ENCODE results near the gene PTH2R. TPM values are rescaled to one million over a fixed set of nuclear protein-coding genes. Genes with fewer than 3 reads are reported as not detected.
A peak's percentile ranks its signal among the peaks of the same experiment; 100 is the strongest.

PTH2R gene
- total RNA-seq, 1 experiment from 2014 or later, result 0.32 TPM

- Histone ChIP-seq H3K36me3 (ENCODE audit: control insufficient read depth, insufficient read depth, low read length) (no peaks in the 10 kb centered on the region), H3K4me3 (ENCODE audit: low read depth, low read length) (no peak overlapping the region), H3K9me3 (peaks cover 10% of the 10 kb centered on the region; the same call in 1 of the 2 replicates), H3K4me1 (no peaks in the 10 kb centered on the region; the same call in 1 of the 2 replicates), H3K27me3 (replicated peaks; ENCODE audit: control insufficient read depth, insufficient read depth, low read length) (no peaks in the 10 kb centered on the region; the same call in 1 of the 2 replicates)
- H3K4me1 Mint-ChIP-seq (ENCODE audit: low read depth, unreplicated experiment), result peaks cover 8% of the 10 kb centered on the region
- H3K27ac Mint-ChIP-seq (ENCODE audit: unreplicated experiment), result no peak overlapping the region
- intact Hi-C loops (cut with micrococcal nuclease; ENCODE audit: unreplicated experiment), result loop anchor here (5.0 kb wide), 3 partner anchors 68 to 1178 kb away; no protein-coding TSS in a partner anchor
- H3K4me3 Mint-ChIP-seq (ENCODE audit: unreplicated experiment), result no peak overlapping the region
- ChIA-PET POLR2A (no interaction called here), CTCF (no interaction called here)
- peaks cover 7% of the 10 kb centered on the region for H3K9me3 Mint-ChIP-seq (ENCODE audit: unreplicated experiment)
- H3K36me3 Mint-ChIP-seq (ENCODE audit: insufficient read depth, unreplicated experiment), result no peaks in the 10 kb centered on the region
- DNase-seq, result no peak
- TF ChIP-seq CTCF (IDR thresholded peaks at IDR 0.05; ENCODE audit: insufficient read depth in 1 of 2, low read depth in 1 of 2, low read length in 1 of 2, severe bottlenecking in 1 of 2, unreplicated experiment in 1 of 2), result no peak
- no TSS peak for BruUV-seq (replicated peaks)
- peaks cover 7% of the 10 kb centered on the region for H3K27me3 Mint-ChIP-seq (ENCODE audit: insufficient read depth, unreplicated experiment)
These were observed 7.4 kb upstream of the PTH2R start for GRCh38 chr2:208399201-208399600.

GRCh38 chr2:208407667-208408066, 1.1 kb downstream of the PTH2R start:
- no peaks in the 10 kb centered on the region for H3K9me3 Mint-ChIP-seq (ENCODE audit: unreplicated experiment)
- CTCF ChIA-PET, result interaction anchor here (0.6 to 1.6 kb wide), 3 partner anchors 15 to 1016 kb away, joined by 3 read pairs; partner anchors contain the start of gene MAP2
- no peaks in the 10 kb centered on the region for H3K4me1 Mint-ChIP-seq (ENCODE audit: low read depth, unreplicated experiment)
- intact Hi-C loops (cut with micrococcal nuclease; ENCODE audit: unreplicated experiment), result loop anchor here (1.0 kb wide), 1 partner anchor 801 kb away; no protein-coding TSS in a partner anchor
- no peak overlapping the region for H3K4me3 Mint-ChIP-seq (ENCODE audit: unreplicated experiment)
- BruUV-seq (replicated peaks), result no TSS peak
- DNase-seq, result peak in 1 of 2 experiments; percentile 32
- no peaks in the 10 kb centered on the region for H3K36me3 Mint-ChIP-seq (ENCODE audit: insufficient read depth, unreplicated experiment)
- peak; percentile 25 for TF ChIP-seq CTCF (IDR thresholded peaks at IDR 0.05; ENCODE audit: insufficient read depth in 1 of 2, low read depth in 1 of 2, low read length in 1 of 2, severe bottlenecking in 1 of 2, unreplicated experiment in 1 of 2)
- Histone ChIP-seq H3K27me3 (replicated peaks; ENCODE audit: control insufficient read depth, insufficient read depth, low read length) (no peaks in the 10 kb centered on the region), H3K4me3 (ENCODE audit: low read depth, low read length) (no peak overlapping the region), H3K4me1 (no peaks in the 10 kb centered on the region), H3K9me3 (no peaks in the 10 kb centered on the region), H3K36me3 (ENCODE audit: control insufficient read depth, insufficient read depth, low read length) (no peaks in the 10 kb centered on the region)
- POLR2A ChIA-PET, result no interaction called here
- H3K27ac Mint-ChIP-seq (ENCODE audit: unreplicated experiment), result no peak overlapping the region
- H3K27me3 Mint-ChIP-seq (ENCODE audit: insufficient read depth, unreplicated experiment), result peaks cover 4% of the 10 kb centered on the region

- H3K27me3 Mint-ChIP-seq (ENCODE audit: insufficient read depth, unreplicated experiment), result no peaks in the 10 kb centered on the region
- no TSS peak for BruUV-seq (replicated peaks)
These were observed 7.3 kb downstream of the PTH2R start for GRCh38 chr2:208413931-208414330.

More at GRCh38 chr2:208413931-208414330, 7.3 kb downstream of the PTH2R start:
- H3K4me3 Mint-ChIP-seq (ENCODE audit: unreplicated experiment), result no peak overlapping the region
- Histone ChIP-seq H3K9me3 (peaks cover 3% of the 10 kb centered on the region; the same call in 1 of the 2 replicates), H3K4me1 (no peaks in the 10 kb centered on the region), H3K27me3 (replicated peaks; ENCODE audit: control insufficient read depth, insufficient read depth, low read length) (no peaks in the 10 kb centered on the region), H3K36me3 (ENCODE audit: control insufficient read depth, insufficient read depth, low read length) (no peaks in the 10 kb centered on the region), H3K4me3 (ENCODE audit: low read depth, low read length) (no peak overlapping the region)
- CTCF ChIA-PET, result no interaction called here
- H3K4me1 Mint-ChIP-seq (ENCODE audit: low read depth, unreplicated experiment), result no peaks in the 10 kb centered on the region
- H3K27ac Mint-ChIP-seq (ENCODE audit: unreplicated experiment), result no peak overlapping the region
- POLR2A ChIA-PET, result no interaction called here
- TF ChIP-seq CTCF (IDR thresholded peaks at IDR 0.05; ENCODE audit: insufficient read depth in 1 of 2, low read depth in 1 of 2, low read length in 1 of 2, severe bottlenecking in 1 of 2, unreplicated experiment in 1 of 2), result no peak
- no peak for DNase-seq
- no peaks in the 10 kb centered on the region for H3K36me3 Mint-ChIP-seq (ENCODE audit: insufficient read depth, unreplicated experiment)
- intact Hi-C loops (cut with micrococcal nuclease; ENCODE audit: unreplicated experiment), result no loop called here
- no peaks in the 10 kb centered on the region for H3K9me3 Mint-ChIP-seq (ENCODE audit: unreplicated experiment)

Measured in Caco-2 (cell line).